SK-N-SH treated with all-trans-retinoic acid at 6 μM for 48 hours (cell line): ENCODE measurements around the gene FRMD4A.

ENCODE experiments used
- ATAC-seq: fragments of 200-7000 bp; cut with Tn5 transposase; 3 replicates; pipeline ENCODE4 v1.9.1; 2020; ENCODE audit warnings: mild to moderate bottlenecking, moderate library complexity
- ARNTL ChIP-seq: fragments of 450-650 bp; formaldehyde crosslinking; IDR thresholded peaks from 2 replicates; pipeline ENCODE4 v1.5.0; 2020; ENCODE audit warnings: low read depth, mild to moderate bottlenecking, moderate library complexity, borderline replicate concordance
- BACH2 ChIP-seq: fragments of 250-450 bp; sonication (Bioruptor Pico); IDR thresholded peaks from 2 replicates; pipeline ENCODE4 v1.9.0; 2021; ENCODE audit warnings: mild to moderate bottlenecking, borderline replicate concordance
- CREB5 ChIP-seq: fragments of 250-450 bp; sonication (Bioruptor Pico); IDR thresholded peaks from 2 replicates; pipeline ENCODE4 v1.5.1; 2020; ENCODE audit warnings: low read depth, mild to moderate bottlenecking, moderate library complexity
- CSDC2 ChIP-seq: fragments of 250-450 bp; sonication (Bioruptor Pico); IDR thresholded peaks from 2 replicates; pipeline ENCODE4 v1.5.0; 2020; ENCODE audit warnings: mild to moderate bottlenecking, moderate library complexity
- CSRNP3 ChIP-seq: fragments of 250-450 bp; sonication (Bioruptor Pico); IDR thresholded peaks from 2 replicates; pipeline ENCODE4 v1.5.1; 2021; ENCODE audit warnings: mild to moderate bottlenecking, moderate library complexity
- ESRRG ChIP-seq: fragments of 250-450 bp; sonication (Bioruptor Pico); IDR thresholded peaks from 2 replicates; pipeline ENCODE4 v1.6.1; 2021; ENCODE audit warnings: mild to moderate bottlenecking
- ISL1 ChIP-seq: fragments of 250-450 bp; sonication (Bioruptor Pico); IDR thresholded peaks from 2 replicates; pipeline ENCODE4 v2.1.2; 2022; ENCODE audit warnings: mild to moderate bottlenecking, moderate library complexity
- OSR1 ChIP-seq: fragments of 250-450 bp; sonication (Bioruptor Pico); IDR thresholded peaks from 2 replicates; pipeline ENCODE4 v1.8.0; 2022; ENCODE audit warnings: moderate library complexity, mild to moderate bottlenecking, inconsistent platforms
- PATZ1 ChIP-seq: fragments of 250-450 bp; sonication (Bioruptor Pico); IDR thresholded peaks from 2 replicates; pipeline ENCODE4 v1.8.0; 2020; ENCODE audit warnings: mild to moderate bottlenecking, moderate library complexity, borderline replicate concordance
- POU6F1 ChIP-seq: fragments of 250-450 bp; sonication (Bioruptor Pico); IDR thresholded peaks from 2 replicates; pipeline ENCODE4 v1.8.0; 2021; ENCODE audit warnings: low read depth, mild to moderate bottlenecking, moderate library complexity, borderline replicate concordance
- PPARA ChIP-seq: fragments of 250-450 bp; sonication (Bioruptor Pico); IDR thresholded peaks from 2 replicates; pipeline ENCODE4 v1.5.0; 2020; ENCODE audit warnings: mild to moderate bottlenecking, borderline replicate concordance
- RARB ChIP-seq: fragments of 250-450 bp; sonication (Bioruptor Pico); IDR thresholded peaks from 2 replicates; pipeline ENCODE4 v1.8.0; 2021; ENCODE audit warnings: mild to moderate bottlenecking, moderate library complexity
- SNAI2 ChIP-seq: fragments of 250-450 bp; sonication (Bioruptor Pico); IDR thresholded peaks from 2 replicates; pipeline ENCODE4 v1.5.0; 2020; ENCODE audit warnings: mild to moderate bottlenecking, moderate library complexity
- TCF4 ChIP-seq: fragments of 250-450 bp; sonication (Bioruptor Pico); IDR thresholded peaks from 2 replicates; pipeline ENCODE4 v1.8.0; 2021; ENCODE audit warnings: mild to moderate bottlenecking, moderate library complexity, borderline replicate concordance
- TSHZ2 ChIP-seq: fragments of 250-450 bp; sonication (Bioruptor Pico); IDR thresholded peaks from 2 replicates; pipeline ENCODE4 v1.5.0; 2020; ENCODE audit warnings: mild to moderate bottlenecking, moderate library complexity
- ZC3H10 ChIP-seq: fragments of 250-450 bp; sonication (Bioruptor Pico); IDR thresholded peaks from 2 replicates; pipeline ENCODE4 v1.5.1; 2021; ENCODE audit warnings: mild to moderate bottlenecking, moderate library complexity
- ZFP3 ChIP-seq: fragments of 250-450 bp; sonication (Bioruptor Pico); IDR thresholded peaks from 2 replicates; pipeline ENCODE4 v1.5.0; 2020; ENCODE audit warnings: mild to moderate bottlenecking, moderate library complexity
- ZFP30 ChIP-seq: fragments of 450-650 bp; formaldehyde crosslinking; IDR thresholded peaks from 2 replicates; pipeline ENCODE4 v1.5.0; 2022; ENCODE audit warnings: mild to moderate bottlenecking, moderate library complexity
- ZNF70 ChIP-seq: fragments of 450-650 bp; formaldehyde crosslinking; IDR thresholded peaks from 2 replicates; pipeline ENCODE4 v1.5.0; 2020; ENCODE audit warnings: mild to moderate bottlenecking, moderate library complexity
- ZNF8 ChIP-seq: fragments of 450-650 bp; formaldehyde crosslinking; IDR thresholded peaks from 2 replicates; pipeline ENCODE4 v1.5.0; 2020; ENCODE audit warnings: mild to moderate bottlenecking, moderate library complexity

The FRMD4A gene

GRCh38 chr10:13822490-13822889 lies 508.2 kb downstream of the FRMD4A start:
- ATAC-seq, result no peak
- TF ChIP-seq RARB (CRISPR knock-in tag), result no peak
- no peak for TF ChIP-seq CSRNP3 (CRISPR knock-in tag)
- no peak for TF ChIP-seq ESRRG
- TF ChIP-seq TCF4, result no peak
- TF ChIP-seq PPARA (CRISPR knock-in tag), result no peak
- no peak for TF ChIP-seq ZFP3 (CRISPR knock-in tag)
- TF ChIP-seq ZNF70 (CRISPR knock-in tag), result no peak
- no peak for TF ChIP-seq CREB5
- no peak for TF ChIP-seq BACH2 (CRISPR knock-in tag)
- TF ChIP-seq PATZ1 (CRISPR knock-in tag), result no peak
- no peak for TF ChIP-seq TSHZ2
- no peak for TF ChIP-seq ISL1 (CRISPR knock-in tag)
- TF ChIP-seq OSR1 (CRISPR knock-in tag), result no peak
- no peak for TF ChIP-seq ZFP30 (CRISPR knock-in tag)
- no peak for TF ChIP-seq ARNTL (CRISPR knock-in tag)
- TF ChIP-seq ZC3H10 (CRISPR knock-in tag), result no peak
- no peak for TF ChIP-seq CSDC2 (CRISPR knock-in tag)
- TF ChIP-seq SNAI2 (CRISPR knock-in tag), result no peak

GRCh38 chr10:13820964-13821337 lies 509.8 kb downstream of the FRMD4A start:
- ATAC-seq, result no peak
- TF ChIP-seq ZNF70 (CRISPR knock-in tag) (no peak), ARNTL (CRISPR knock-in tag) (no peak)

GRCh38 chr10:13820119-13820963 lies 510.4 kb downstream of the FRMD4A start:
- ATAC-seq, result no peak
- TF ChIP-seq TCF4, result no peak
- TF ChIP-seq POU6F1, result no peak
- no peak for TF ChIP-seq ZNF70 (CRISPR knock-in tag)
- TF ChIP-seq ZNF8 (CRISPR knock-in tag), result no peak
- TF ChIP-seq, all 23 proteins: peak for 0
